HG03097 (cell line): ENCODE measurements around the gene PTGIS.

Source experiments
- ATAC-seq: cut with Tn5 transposase; IDR thresholded peaks from one replicate; pipeline ENCODE4 v1.9.1; 2021; ENCODE audit not compliant: unreplicated experiment, low FRiP score

Gene PTGIS

DNA sequence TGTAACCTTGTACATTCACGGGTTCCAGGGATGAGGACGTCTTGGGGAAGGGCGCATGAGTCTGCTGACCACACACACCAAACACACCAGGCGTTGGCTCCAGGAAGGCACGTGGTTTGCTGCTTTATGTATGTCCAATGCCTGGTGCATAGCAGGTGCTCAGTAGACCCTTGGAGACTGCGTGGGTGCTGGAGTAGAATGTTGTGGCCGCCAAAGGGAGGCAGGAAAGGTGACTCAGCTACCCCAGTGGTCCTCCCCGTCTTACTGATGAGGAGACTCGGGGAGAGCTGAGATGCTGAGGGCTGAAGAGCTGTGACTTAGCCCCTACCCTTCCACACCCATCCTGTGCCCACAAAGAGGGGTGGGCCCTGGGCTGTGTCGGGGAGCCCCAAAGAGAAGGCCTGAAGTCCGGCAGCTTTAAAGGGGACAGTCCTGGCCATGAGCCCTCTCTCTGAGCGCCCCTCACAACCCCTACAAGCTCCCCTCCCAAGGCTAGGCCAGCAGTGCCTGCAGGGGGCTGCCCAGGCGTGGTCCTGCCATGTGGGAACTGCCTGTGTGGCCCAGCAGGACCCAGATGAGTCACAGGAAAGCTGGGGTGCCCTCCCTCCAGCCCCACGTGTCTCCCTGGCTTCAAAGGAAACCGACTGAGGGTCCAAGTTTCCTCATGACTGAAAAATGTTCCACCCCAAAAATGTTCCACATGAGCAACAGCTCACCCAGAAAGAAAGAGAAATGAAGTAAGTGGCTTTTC, 28.0 kb upstream of the PTGIS start:
- no peak for ATAC-seq

DNA sequence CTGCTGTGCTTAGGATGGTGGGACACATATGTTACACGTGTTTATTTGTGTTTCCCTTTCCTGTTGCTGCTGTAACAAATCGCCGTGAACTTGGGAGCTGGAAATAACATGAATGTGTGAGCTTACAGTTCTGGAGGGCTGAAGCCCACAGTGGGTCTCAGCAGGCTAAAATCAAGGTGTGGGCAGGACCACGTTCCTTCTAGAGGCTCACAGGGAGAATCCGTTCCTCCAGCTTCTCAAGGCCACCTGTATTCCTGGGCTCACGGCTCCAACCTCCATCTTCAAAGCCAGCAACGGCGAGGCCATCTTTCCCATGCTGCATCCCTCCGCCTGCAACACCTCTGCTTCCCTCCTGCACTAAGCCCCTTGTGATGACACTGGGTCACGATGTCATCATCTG, 27.4 kb upstream of the PTGIS start:
- no peak for ATAC-seq

DNA sequence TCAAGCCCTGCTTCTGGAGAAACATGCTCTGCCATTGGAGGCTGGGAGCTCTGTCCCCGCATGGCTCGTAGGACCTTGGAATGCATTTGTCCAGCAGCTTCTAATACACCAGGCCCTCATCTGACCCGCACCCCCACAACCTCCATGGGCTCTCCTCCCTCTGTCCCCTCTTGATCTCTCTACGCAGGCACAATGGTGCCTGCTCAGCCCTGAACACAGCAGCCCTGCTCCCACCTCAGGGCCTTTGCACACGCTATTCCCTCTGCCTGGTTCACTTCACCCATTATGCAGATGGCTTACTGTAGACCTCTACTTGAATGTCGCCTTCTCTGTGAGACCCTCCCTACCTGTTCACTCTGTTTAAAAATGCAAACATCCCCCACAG, 27.0 kb upstream of the PTGIS start:
- ATAC-seq: no peak

DNA sequence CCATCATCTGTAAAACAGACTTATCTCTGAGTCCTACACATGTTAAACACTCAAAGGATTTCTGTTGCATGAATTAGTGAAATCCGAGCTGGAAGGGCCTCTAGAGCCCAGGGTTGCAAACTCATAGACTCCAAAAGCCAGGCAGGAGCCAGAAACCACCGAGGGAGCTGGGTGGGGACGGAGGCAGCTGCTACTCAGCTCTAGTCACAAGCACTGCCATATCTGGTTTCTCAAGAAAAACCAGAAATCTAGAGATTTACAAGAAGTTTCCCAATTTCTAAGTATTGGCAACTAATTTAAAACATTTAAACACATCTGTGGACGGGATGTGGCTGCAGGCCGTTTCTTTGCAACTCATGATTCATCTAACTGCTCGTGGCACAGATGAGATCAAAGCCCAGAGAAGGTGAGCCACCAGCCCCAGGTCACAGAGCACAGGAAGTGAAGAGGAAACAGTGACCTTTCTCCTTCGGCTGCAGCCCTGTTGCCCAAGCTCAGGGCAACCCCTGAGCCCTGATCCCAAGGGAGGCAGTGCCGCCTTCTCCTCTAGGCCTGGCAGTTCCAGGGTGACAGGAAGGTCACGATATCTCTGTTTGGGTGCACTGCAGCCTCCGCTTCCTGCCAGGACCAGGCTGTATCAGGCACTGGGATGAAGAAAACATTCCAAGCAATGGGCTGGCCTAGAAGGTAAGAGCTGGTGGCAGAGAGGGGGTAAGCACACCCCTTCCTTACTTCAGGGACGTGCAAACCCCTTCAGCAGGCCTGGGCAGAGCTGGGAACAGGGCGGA, 26.4 kb upstream of the PTGIS start:
- ATAC-seq: no peak

DNA sequence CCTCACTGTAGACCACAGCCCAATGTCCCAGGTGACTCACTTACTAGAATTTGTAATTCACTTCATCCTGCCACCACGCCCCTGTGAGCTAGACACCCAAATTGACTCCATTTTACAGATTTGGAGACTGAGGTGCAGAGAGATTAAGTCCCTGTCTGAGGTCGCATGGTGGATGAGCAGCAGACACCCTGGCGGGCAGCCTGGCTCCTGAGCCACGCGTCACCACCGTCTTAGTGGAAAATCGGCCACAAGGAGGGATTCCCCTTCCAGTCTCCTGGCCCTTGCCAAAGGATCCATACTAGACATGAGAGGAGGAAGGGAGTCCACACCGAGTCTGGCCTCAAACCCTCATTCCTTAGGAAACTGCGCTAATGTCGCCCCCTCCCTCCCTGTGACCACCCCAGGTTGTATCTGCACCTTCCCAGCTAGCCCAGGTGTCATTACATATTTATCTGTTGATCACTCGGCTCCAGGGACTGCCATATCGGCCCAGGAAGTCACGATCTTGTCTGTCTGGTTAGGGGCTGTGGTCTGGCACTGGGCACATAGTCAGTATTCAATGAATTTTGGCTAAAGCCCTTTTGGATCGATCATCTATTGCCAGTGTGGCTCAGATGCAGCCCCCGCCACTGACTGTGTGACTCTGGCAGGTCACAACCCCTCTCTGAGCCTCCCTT, 25.7 kb upstream of the PTGIS start:
- no peak for ATAC-seq

DNA sequence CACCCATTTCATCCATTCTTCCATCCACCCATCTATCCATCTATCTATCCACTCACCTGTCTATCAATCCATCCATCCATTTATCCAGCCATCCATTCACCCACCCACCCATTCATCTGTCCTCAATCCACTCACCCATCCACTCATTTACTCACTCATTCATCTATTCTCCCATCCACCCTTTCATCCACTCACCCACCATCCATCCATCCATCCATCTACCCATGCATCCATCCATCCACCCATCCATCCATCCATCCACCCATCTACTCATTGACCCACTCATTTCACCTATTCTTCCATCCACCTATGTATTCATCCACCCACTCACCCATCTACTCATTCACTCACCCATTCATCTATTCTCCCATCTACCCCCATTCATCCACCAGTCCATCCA, 24.2 kb upstream of the PTGIS start:
- no peak for ATAC-seq

DNA sequence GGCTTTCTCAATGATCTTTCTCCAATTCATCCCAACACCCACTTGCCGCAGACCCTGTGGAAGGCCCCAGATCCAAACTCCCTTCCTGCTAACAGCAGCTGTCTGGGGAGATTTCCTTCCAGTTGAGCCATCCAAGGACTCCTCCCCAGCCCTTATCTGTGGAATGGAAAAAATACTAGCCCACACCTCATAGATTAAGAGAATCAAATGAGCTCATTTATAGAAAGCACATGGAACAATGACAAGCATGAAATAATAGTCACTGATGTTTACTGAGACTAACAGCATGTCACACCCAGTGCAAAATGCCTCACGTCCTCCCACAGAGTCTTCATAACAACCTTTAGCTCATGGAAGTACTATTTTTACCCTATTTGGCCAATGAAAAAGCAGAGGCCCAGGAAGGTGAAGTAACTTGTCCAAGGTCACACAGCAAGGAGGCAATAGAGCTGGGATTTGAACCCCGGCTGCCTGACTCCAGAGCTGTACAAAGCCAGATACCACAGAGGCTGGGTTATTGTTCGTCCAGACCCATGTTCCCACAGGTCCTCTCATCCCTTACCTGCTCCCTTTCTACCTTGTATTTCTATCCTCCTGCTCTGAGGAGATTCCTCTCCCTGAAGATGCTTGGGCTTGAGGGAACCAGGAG, 23.4 kb upstream of the PTGIS start:
- no peak for ATAC-seq

DNA sequence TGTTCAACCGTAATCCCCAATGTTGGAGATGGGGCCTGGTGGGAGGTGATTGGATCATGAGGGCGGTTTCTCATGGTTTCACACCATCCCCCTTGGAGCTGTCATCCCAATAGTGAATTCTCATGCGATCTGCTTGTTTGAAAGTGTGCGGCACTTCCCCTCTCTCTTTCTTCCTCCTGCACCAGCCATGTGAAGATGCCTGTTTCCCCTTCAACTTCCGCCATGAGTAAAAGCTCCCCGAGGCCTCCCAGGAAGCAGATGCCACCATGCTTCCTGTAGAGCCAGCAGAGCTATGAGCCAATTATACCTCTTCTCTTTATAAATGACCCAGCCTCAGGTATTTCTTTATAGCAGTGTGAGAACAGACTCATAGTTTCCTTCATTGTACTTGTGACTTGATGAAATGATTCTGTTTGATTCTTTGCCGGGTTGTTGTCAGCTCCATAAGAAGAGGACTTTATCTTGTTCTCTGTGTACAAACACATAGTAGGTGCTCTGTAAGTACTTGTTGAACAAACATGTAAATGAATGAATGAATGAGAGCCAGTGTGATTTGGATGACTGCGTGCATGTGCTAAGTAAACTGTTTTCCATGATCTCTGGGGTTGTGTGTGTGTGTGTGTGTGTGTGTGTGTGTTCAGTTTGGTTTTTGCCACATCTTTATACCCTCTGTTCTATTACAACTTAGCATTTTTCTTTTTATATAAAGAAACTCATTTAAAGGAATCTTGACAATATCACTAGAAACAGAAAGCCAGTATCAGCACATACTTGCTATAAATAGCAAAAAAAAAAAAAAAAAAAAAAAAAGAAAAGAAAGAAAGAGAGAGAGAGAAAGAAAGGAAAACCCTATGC, 22.5 kb upstream of the PTGIS start:
- ATAC-seq: no peak

DNA sequence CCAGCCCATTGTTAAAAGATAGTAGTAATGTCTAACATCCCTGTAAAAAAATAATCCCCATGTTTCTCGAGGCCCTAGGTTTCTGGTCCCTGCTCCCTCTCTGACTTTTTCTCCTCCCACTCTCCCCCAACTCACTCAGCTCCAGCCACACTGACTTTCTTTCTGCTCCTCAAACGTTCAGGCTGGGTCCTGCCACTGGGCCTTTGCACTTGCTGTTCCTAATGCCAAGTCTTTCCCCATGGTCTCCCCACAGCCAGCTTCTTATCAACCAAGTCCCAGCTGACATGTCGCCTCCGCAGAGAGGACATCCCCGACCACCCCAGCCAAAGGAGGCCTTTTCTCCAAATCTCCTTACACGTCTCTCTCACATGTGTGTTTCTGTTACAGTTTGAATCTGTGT, 21.8 kb upstream of the PTGIS start:
- no peak for ATAC-seq

DNA sequence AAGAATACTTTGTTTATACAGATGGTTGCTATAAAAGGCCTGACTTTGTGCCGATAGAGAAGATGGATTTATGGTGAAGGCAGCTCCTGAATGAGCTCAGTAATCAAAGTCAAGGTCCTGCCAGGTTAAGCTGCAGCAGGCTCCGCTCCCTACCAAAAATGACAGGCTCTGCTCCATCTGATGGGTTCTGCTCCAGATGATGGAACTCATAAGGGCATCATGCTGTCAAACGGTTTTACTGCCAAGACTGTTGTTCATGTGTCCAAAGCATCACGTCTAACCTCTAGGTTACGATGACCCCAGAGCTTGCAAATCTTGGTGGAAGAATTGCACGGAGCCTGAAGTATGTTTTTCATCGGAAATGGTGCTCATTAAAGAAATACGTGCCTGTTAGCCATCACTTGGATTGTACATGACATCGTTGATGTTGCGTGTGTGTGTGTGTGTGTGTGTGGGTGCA, 19.2 kb upstream of the PTGIS start:
- no peak for ATAC-seq

DNA sequence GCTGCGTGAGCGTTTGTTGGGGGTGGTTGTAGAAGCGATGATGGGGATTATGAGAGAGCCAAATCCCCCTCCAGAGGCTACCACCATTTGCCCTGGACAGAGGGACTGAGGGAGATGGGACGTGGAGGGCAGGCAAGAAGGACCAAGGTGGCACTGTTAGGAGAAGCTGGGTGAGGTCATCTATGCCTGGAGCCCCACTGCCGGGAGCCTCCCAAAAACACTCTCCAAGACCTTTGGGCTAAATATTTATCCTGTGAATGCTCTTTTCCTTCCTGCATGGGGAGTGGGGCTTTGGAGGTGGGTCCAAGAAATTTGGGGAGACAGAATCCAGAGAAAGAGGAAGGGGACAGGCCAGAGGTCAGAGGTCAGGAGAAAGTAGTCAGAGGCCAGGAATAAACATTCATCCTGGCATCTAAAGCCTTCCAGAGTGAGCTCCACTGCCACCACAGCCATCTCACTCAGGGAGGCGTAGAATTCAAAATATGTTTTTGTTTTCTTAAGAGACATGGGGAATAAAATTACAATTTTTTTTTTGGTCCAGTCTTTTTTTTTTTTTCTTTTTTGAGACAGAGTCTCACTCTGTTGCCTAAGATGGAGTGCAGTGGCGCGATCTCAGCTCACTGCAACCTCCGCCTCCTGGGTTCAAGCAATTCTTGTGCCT, 17.8 kb upstream of the PTGIS start:
- ATAC-seq: no peak

DNA sequence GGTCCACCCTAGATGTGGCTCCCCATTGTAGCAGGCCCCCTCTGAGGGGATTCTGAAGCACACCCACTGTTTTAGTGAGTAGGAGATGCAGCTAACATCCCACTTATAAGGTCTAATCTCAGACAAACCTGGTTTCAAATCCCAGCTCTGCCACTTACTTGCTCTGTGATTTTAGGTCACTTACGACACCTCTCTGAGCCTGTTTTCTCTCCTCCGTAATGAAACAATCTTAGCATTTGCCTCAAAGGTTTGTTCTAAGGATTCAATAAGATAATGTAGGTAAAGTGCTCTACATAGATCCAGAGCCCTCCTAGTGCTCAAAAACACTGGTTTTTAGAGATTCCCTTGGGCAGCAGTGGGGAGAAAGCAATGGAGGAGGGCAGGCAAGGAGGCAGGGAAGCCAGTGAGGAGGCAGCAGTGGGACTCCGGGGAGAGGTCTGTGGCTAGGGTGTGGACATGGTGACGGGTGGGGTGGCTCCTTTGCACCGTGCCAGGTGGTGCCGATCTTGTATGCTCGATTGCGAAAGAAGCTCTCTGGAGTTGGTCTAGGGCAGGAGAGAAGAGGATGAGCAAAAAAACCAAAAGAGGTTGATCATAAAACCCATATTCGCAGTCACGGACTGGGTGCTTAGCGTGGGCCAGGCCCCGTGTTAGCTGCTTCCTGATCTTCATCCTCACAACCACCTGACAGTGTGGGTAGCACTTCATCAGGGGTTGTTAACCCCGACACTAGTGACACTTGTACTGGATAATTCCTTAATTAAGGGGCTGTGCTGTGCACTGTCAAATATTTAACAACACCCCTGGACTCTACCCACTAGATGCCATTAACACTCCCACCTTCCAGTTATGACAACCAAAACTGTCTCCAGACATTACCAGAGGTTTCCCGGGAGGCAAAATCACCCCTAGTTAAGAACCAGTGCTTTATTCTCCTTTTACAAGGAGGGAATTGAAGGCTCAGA, 16.8 kb upstream of the PTGIS start:
- ATAC-seq: no peak

DNA sequence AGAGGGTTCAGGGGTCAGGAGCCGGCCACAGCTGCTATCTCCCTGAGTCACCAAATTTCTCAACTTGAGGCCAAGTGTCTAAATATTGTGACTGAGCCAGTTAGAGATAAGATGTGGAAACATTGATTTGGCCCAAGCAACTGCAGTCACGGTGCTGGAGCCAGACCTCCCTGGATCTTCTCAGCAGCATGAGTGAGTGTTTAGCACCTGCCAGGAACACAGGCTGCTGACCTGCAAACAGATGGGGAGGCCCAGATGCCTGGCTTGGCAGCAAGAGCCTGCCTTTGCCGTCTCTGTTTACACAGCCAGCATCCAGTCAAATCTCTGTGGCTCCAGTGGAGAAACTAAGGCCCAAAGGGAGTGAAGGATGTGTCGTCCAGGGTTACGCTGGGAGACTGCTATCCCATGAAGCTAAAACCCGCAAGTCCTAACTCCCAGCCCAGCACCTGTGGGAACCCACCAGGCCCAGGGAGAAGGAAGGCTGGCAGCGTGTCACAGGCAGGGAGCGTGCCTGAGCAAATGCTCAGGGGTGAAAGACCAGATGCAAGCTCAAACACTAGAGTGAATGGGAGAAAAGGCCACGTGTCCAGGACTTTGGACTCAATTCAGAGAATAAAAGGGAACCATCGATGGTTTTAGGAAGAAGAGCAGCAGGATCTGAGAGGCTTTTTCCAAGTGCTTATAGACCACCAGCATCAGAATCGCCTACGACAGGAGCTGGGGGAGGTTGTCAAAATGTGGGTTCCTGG, 15.9 kb upstream of the PTGIS start:
- no peak for ATAC-seq

DNA sequence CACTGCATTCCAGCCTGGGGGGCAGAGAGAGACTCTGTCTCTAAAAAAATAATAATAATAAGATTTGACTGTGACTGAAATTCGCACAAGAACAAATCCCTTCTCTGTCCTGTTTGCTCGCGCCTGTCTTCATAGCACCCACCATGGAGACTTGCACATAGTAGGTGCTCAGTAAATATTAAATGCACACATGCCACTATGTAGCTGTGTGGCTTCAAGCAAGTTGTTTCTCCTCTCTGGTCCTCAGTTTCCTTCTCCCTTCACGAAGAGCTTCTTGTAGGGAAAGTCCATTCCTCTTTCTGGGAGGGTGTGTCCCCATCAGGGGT, 15.4 kb upstream of the PTGIS start:
- no peak for ATAC-seq

DNA sequence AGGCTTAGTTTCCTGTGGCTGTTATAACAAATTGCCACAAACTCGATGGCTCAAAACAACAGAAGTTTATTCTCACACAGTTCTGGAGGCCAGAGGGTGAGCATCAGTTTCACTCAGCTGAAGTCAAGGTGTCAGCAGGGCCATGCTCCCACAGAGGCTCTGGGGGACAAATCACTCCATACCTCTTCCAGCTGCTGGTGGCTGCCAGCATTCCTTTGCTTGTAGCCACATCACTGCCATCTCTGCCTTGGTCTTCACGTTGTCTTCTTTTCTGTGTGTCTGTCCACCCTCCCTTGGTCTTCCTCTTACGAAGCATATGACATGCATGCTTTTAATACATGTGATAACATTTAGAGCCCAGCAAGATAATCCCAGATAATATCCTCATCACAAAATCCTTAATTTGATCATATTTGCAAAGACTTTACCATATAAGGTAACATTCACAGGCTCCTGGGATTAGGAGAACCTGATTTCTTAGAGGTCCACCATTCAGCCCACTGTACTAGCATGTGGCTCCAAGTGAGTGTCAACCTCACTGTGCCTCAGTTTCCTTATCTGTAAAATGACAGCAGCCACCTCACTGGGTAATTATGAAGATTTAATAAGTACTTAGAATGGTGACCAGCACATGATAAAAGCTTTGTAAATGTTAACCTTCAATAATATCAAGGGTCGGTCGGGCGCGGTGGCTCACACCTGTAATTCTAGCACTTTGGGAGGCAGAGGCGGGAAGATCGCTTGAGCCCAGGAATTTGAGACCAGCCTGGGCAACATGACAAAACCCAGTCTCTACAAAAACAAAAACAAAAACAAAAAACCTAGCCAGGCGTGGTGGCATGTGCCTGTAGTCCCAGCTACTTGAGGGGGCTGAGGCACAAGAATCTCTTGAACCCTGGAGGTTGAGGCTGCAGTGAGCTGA, 14.7 kb upstream of the PTGIS start:
- ATAC-seq: no peak

DNA sequence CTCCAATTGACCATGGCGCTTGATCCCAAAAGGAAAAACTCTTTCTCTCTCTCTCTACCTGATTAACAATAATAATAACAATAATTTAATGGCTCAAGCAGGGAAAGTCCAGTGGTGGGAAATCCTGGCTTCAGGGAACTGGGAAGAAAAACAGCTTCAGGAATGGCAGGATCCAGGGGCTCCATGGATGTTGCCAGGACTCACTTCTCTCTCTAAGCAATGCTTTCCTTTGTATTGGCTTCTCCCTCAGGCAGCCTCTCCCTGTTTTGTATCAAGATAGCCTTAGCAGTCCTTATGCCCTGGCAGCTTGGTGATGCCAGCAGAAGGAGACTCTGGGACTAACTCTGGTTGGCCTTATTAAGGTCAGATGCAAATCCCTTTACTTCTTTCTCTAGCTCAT, 13.5 kb upstream of the PTGIS start:
- ATAC-seq: no peak

DNA sequence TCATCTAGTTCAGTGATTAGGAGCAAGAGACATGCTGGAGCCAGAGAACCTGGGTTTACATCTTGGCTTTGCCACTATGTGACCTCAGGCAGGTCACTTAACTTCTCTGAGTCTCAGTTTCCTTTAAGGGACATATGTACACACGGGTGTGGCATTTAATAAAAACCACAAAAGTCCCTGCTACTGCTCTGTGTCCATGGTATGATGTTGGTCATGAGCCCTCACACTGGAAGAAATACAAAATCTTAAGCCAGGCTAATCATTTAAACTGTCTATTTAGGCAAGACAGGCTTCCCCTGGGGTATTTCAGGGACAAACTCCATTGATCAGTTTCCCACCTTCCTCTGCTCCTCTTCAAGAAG, 12.9 kb upstream of the PTGIS start:
- ATAC-seq: no peak
